Thoracic aorta (tissue), 2 donors: ENCODE results near the gene C11orf86. TPM values are rescaled to one million over a fixed set of nuclear protein-coding genes. Genes with fewer than 3 reads are reported as not detected.

Source experiments
- ATAC-seq: fragments of 150-250 bp; one replicate; pipeline ENCODE4 v1.8.0; 2017; ENCODE audit warnings: low read depth; ENCODE audit not compliant: insufficient number of reproducible peaks, low FRiP score
- DNase-seq: peaks from one replicate; pipeline ENCODE4 v3.0.0-alpha.2; 2020; ENCODE audit warnings: low spot score
- H3K27ac ChIP-seq, 2 donors: fragments of 200-600 bp; sonication (generic); 1 replicate in 1 of 2; 2 replicates in 1 of 2; pipeline ENCODE4 v1.5.1; 2016; ENCODE audit warnings: mild to moderate bottlenecking in 2 of 2, moderate library complexity in 2 of 2
- H3K27me3 ChIP-seq: fragments of 200-600 bp; sonication (generic); replicated peaks from 2 replicates; pipeline ENCODE4 v1.6.0; 2016; ENCODE audit warnings: mild to moderate bottlenecking; ENCODE audit not compliant: insufficient read depth
- H3K36me3 ChIP-seq: fragments of 200-600 bp; sonication (generic); one replicate; pipeline ENCODE4 v1.5.1; 2016
- H3K4me1 ChIP-seq, 2 donors: fragments of 200-600 bp; sonication (generic); 1 replicate in 1 of 2; 2 replicates in 1 of 2; pipeline versions ENCODE4 v1.5.1 to v1.6.0; 2016; ENCODE audit warnings: low read depth in 2 of 2, mild to moderate bottlenecking in 1 of 2; ENCODE audit not compliant: control insufficient read depth in 1 of 2
- H3K4me3 ChIP-seq: fragments of 200-600 bp; sonication (generic); 2 replicates; pipeline ENCODE4 v1.5.1; 2016; ENCODE audit warnings: mild to moderate bottlenecking
- H3K9me3 ChIP-seq: fragments of 200-600 bp; sonication (generic); 2 replicates; pipeline ENCODE4 v1.5.1; 2016
- CTCF ChIP-seq: fragments of 200-600 bp; sonication (generic); IDR thresholded peaks from one replicate; pipeline ENCODE4 v1.5.1; 2019; ENCODE audit warnings: antibody characterized with exemption
- total RNA-seq, 2 donors: library from RNA; depleted of rRNA; stranded (reverse); fragments of >200 nt; gene quantifications; one replicate each; pipeline versions ENCODE4 v1.1.0 to v1.2.3, GENCODE V29; 2016

C11orf86 gene
- total RNA-seq, 2 donors from 2014 or later, result not detected

GRCh38 chr11:67006029-67006884 lies 31.2 kb downstream of the C11orf86 start:
- Histone ChIP-seq H3K36me3 (no peaks in the 10 kb centered on the region), H3K27me3 (no peaks in the 10 kb centered on the region), H3K27ac (no peak overlapping the region), H3K4me3 (no peak overlapping the region), H3K4me1 (no peaks in the 10 kb centered on the region), H3K9me3 (no peaks in the 10 kb centered on the region)
- ATAC-seq (no peak), DNase-seq (no peak)
- no peak for TF ChIP-seq CTCF

GRCh38 chr11:67007126-67007525 lies 32.0 kb downstream of the C11orf86 start:
- DNase-seq, result no peak
- Histone ChIP-seq H3K4me1 (no peaks in the 10 kb centered on the region), H3K27me3 (no peaks in the 10 kb centered on the region), H3K4me3 (no peak overlapping the region), H3K27ac (no peak overlapping the region), H3K36me3 (no peaks in the 10 kb centered on the region), H3K9me3 (no peaks in the 10 kb centered on the region)
- ATAC-seq, result no peak
- TF ChIP-seq CTCF, result no peak

- Histone ChIP-seq H3K4me1 (no peaks in the 10 kb centered on the region), H3K9me3 (no peaks in the 10 kb centered on the region), H3K4me3 (no peak overlapping the region), H3K27ac (no peak overlapping the region), H3K36me3 (no peaks in the 10 kb centered on the region), H3K27me3 (no peaks in the 10 kb centered on the region)
- DNase-seq, result no peak
- no peak for ATAC-seq
- TF ChIP-seq CTCF, result no peak
Observed at GRCh38 chr11:67010296-67010905, 35.3 kb downstream of the C11orf86 start.

- Histone ChIP-seq H3K36me3 (no peaks in the 10 kb centered on the region), H3K27me3 (no peaks in the 10 kb centered on the region), H3K4me3 (no peak overlapping the region), H3K4me1 (no peaks in the 10 kb centered on the region), H3K27ac (no peak overlapping the region), H3K9me3 (no peaks in the 10 kb centered on the region)
- DNase-seq (no peak), ATAC-seq (no peak)
- TF ChIP-seq CTCF, result no peak
Observed at GRCh38 chr11:67013511-67014045, 38.5 kb downstream of the C11orf86 start.

- Histone ChIP-seq H3K36me3 (no peaks in the 10 kb centered on the region), H3K27ac (no peak overlapping the region), H3K27me3 (no peaks in the 10 kb centered on the region), H3K9me3 (no peaks in the 10 kb centered on the region), H3K4me1 (no peaks in the 10 kb centered on the region), H3K4me3 (no peak overlapping the region)
- no peak for TF ChIP-seq CTCF
- no peak for DNase-seq
- ATAC-seq, result no peak
Observed at GRCh38 chr11:67014343-67014742, 39.2 kb downstream of the C11orf86 start.
